Left ventricle myocardium inferior (tissue), 1 donor: ENCODE results near the gene ACSF3. TPM values are rescaled to one million over a fixed set of nuclear protein-coding genes. Genes with fewer than 3 reads are reported as not detected.

Experiments used
- DNase-seq: peaks from one replicate; pipeline ENCODE4 v3.0.0-alpha.2; 2020
- H3K27ac ChIP-seq: fragments of 200-600 bp; replicated peaks from 2 replicates; pipeline ENCODE4 v1.8.0; 2021
- H3K27me3 ChIP-seq: fragments of 200-600 bp; 2 replicates; pipeline ENCODE4 v1.8.0; 2021; ENCODE audit warnings: low read depth
- H3K36me3 ChIP-seq: fragments of 200-600 bp; 2 replicates; pipeline ENCODE4 v1.8.0; 2021
- H3K4me1 ChIP-seq: fragments of 200-600 bp; 2 replicates; pipeline ENCODE4 v1.8.0; 2021
- H3K4me3 ChIP-seq: fragments of 200-600 bp; 2 replicates; pipeline ENCODE4 v1.8.0; 2021; ENCODE audit warnings: mild to moderate bottlenecking, moderate library complexity
- H3K9me3 ChIP-seq: fragments of 200-600 bp; replicated peaks from 2 replicates; pipeline ENCODE4 v1.8.0; 2021
- intact Hi-C: fragments of 100-400 bp; cut with micrococcal nuclease; formaldehyde crosslinking; loops from one replicate; pipeline ENCODE4 v1.11.0; 2022
- total RNA-seq: library from RNA; stranded (reverse); fragmentation: NEBNext Ultra II Directional; extraction: Animal tissue kit (Norgen Biotek cat#: 25700); gene quantifications from one replicate; pipeline ENCODE4 v1.2.1, GENCODE V29; 2021
- TF ChIP-seq, protein P1 (sequence below): fragments of 200-600 bp; IDR thresholded peaks from 2 replicates; pipeline ENCODE4 v1.8.0; 2021; ENCODE audit warnings: antibody characterized with exemption, mild to moderate bottlenecking, borderline replicate concordance
- donor health status: DM: no; HTN: yes; CAD: no; lungs with severe emphysema.

ACSF3 gene
- total RNA-seq, 1 donor from 2014 or later = 16.7 TPM

DNA sequence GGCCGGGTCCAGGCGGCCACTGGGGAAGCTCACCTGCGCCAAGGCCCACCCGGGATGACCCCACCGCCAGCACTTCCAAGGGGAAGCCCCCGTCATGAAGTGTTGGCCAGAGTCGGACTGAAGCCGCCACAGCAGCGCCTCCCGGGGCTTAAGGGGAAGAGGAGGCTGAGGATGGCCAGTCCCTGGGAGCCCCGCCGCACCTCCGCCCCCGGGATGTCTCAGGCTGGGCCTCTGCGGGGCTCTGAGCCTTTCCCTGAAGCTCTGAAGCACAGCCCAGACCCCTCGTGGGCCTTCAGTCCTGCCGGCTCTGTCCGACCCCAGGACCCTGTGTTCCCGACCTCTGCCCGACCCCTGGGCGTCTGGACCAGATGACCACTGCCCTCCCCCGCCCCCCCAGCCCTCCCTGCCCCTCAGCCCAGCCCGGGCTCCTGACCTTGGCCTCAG is 42.8 kb upstream of the ACSF3 start:
- H3K4me1 ChIP-seq = no peaks in the 10 kb centered on the region
- H3K36me3 ChIP-seq = no peaks in the 10 kb centered on the region
- no peaks in the 10 kb centered on the region for H3K9me3 ChIP-seq
- H3K27ac ChIP-seq = no peak overlapping the region
- no peak for DNase-seq
- TF ChIP-seq, protein P1, sequence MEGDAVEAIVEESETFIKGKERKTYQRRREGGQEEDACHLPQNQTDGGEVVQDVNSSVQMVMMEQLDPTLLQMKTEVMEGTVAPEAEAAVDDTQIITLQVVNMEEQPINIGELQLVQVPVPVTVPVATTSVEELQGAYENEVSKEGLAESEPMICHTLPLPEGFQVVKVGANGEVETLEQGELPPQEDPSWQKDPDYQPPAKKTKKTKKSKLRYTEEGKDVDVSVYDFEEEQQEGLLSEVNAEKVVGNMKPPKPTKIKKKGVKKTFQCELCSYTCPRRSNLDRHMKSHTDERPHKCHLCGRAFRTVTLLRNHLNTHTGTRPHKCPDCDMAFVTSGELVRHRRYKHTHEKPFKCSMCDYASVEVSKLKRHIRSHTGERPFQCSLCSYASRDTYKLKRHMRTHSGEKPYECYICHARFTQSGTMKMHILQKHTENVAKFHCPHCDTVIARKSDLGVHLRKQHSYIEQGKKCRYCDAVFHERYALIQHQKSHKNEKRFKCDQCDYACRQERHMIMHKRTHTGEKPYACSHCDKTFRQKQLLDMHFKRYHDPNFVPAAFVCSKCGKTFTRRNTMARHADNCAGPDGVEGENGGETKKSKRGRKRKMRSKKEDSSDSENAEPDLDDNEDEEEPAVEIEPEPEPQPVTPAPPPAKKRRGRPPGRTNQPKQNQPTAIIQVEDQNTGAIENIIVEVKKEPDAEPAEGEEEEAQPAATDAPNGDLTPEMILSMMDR = no peak
- H3K27me3 ChIP-seq = peaks cover 100% of the 10 kb centered on the region
- intact Hi-C loops = no loop called here
- no peak overlapping the region for H3K4me3 ChIP-seq

DNA sequence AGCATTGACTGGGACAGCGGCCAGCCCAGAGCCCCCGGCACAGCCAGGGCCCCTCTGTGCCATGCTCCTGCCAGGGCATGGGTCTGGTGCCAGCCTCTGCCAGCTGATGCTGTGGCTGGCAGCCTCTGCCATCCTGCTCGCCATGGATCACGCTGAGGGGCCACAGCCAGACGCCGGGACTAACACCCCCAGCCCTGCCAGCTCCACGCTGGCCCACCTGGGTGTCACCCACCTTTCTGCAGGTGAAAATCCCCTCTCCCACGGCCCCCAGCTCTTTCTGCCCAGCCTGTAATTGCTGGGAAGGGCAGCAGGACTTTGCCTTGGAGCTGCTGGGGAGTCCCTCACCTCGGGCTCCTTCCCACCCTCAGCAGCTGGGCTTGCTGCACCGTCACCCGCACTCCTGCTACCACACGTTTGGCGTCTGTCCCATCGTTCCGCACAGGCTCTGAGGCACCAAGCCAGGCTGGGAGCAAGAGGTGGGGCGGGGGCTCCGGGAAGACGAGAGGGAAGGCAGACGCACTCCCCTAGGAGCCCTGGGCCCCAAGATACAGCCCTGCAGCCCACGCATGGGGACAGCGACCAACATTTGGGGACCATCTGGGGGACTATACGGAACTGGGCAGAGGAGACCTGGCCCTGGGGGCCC is 42.0 kb upstream of the ACSF3 start:
- H3K36me3 ChIP-seq = no peaks in the 10 kb centered on the region
- no peaks in the 10 kb centered on the region for H3K4me1 ChIP-seq
- no peak for DNase-seq
- H3K9me3 ChIP-seq = no peaks in the 10 kb centered on the region
- TF ChIP-seq, protein P1 = no peak
- H3K27me3 ChIP-seq = peaks cover 100% of the 10 kb centered on the region
- H3K27ac ChIP-seq = no peak overlapping the region
- H3K4me3 ChIP-seq = no peak overlapping the region
- intact Hi-C loops = no loop called here

DNA sequence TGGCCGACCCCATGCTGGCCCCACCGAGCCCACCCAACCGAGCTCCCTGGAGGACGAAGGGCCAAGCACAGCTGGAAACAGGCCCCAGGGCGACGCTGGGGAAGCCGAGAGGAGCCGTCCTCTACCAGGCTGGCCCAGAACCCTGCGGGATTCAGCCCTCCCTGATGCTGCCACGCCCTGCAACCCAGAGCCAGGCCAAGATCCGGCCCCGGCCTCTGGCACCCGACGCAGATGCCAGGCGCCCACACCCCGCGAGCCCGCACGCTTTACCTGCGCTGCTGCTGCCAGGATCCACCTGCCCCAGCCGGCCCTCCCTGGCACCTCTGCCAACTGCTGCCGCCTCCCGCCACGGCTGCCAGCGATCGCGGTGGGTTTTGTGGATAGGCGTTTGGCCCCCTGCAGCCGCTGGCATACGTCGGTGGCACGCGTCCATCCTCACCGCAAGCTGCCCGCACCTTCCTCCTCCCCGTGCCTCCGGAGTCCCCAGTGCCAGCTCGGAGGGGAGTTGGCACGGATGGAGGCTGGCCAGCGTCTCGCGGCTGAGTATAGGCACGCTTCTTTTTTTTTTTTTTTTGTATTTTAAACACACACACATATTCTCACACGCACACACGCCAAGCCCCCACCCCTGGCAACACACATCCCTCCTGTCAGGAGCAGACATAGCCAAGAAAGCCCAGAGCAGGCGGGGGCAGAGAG is 41.3 kb upstream of the ACSF3 start:
- H3K4me3 ChIP-seq = no peak overlapping the region
- H3K9me3 ChIP-seq = no peaks in the 10 kb centered on the region

DNA sequence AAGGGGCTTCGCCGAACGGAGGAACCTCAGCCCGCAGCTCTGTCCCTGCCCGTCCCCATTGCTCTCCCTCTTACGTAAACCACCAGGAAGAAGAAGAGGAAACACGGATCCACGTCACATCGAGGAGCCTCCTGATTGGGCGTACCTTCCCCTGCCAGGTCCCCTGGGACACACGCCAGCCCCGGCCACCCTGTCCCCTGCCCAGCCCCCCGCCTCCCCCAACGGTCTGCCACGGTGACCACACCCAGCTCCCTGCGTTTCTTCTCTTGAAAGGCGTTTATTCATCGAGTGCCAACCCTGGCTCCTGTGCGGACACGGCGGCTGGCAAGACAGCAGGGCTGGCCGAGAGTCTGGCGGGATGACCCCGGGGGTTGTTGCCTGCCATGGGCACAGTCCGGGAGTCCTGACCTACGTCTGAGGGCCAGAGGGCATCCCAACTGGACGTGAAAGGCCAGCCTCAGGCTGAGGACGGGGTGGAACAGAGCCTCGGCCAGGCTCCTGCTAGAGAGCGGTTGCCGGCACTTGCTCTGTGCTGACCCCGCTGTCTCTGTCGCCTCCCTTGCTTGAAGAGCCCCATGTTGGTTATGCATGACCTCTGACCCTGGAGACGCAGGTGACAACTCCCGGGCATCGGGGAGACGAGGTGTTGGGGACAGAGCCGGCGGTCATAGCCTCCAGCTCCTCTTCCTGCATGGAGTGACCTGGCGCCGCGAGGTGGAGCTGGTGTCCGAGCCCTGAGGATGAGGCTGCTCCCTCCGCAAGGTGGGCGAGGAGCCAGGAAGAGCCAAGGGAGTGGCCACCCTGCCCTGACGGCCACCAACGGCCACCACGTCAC is 40.5 kb upstream of the ACSF3 start:
- intact Hi-C loops = no loop called here
- TF ChIP-seq, protein P1 = no peak
- DNase-seq = no peak
- Histone ChIP-seq H3K4me1 (no peaks in the 10 kb centered on the region), H3K27me3 (peaks cover 100% of the 10 kb centered on the region), H3K4me3 (no peak overlapping the region), H3K36me3 (no peaks in the 10 kb centered on the region), H3K27ac (no peak overlapping the region), H3K9me3 (no peaks in the 10 kb centered on the region)

More for the DNA sequence above, 41.3 kb upstream of the ACSF3 start:
- intact Hi-C loops = no loop called here
- TF ChIP-seq, protein P1 = no peak
- no peak overlapping the region for H3K27ac ChIP-seq
- peaks cover 100% of the 10 kb centered on the region for H3K27me3 ChIP-seq
- DNase-seq = no peak
- no peaks in the 10 kb centered on the region for H3K4me1 ChIP-seq
- H3K36me3 ChIP-seq = no peaks in the 10 kb centered on the region

DNA sequence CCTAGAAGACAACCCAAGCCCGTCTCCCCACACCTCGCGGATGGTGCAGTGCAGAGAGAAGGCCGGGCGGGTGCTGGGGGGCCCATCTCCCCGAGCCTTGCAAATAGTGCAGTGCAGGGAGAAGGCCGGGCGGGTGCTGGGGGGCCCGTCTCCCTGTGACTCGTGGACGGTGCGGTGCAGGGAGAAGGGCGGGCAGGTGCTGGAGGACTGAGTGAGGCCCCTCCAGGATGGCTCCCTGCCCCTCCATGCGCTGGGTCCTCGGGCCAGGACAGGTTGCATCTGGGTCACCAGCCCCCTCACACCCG is 40.0 kb upstream of the ACSF3 start:
- H3K27ac ChIP-seq = no peak overlapping the region
- no peak overlapping the region for H3K4me3 ChIP-seq
- no peaks in the 10 kb centered on the region for H3K4me1 ChIP-seq
- TF ChIP-seq, protein P1 = no peak
- no peaks in the 10 kb centered on the region for H3K9me3 ChIP-seq
- peaks cover 100% of the 10 kb centered on the region for H3K27me3 ChIP-seq
- DNase-seq = no peak
- intact Hi-C loops = no loop called here
- no peaks in the 10 kb centered on the region for H3K36me3 ChIP-seq
